ENCODE measurements around the gene SNTB2.
A peak's percentile ranks its signal among the peaks of the same experiment; 100 is the strongest.
"Not testable (repeated sequence)": the region's sequence is repeated elsewhere in the genome, so short reads cannot be mapped to it uniquely, and the experiment has no call there.

The SNTB2 gene

DNA sequence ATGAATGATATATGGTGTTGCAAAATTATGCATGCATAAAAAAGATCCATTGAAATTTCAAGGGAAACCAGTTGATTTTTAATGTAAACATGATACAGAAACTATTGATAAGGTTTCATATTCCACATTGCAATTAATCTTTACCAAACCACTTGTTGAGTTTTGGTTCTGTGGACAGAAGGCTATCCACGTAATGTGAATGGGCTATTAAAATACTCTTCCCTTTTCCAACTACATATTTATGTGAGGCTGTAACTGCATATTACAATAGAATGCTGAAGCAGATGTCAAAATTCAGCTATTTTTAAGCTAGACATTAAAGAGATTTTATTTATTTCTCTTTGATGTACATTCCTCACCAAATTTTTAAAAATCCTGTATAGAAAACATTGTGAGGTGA lies 90.4 kb downstream of the SNTB2 start:
- no peak for DNase-seq (ENCODE audit: extremely low read depth in 1 of 2, low read depth in 1 of 2)

GRCh38 chr16:69283851-69284250 lies 96.9 kb downstream of the SNTB2 start:
- DNase-seq (ENCODE audit: extremely low read depth in 1 of 2, low read depth in 1 of 2), result no peak

- DNase-seq (ENCODE audit: extremely low read depth in 1 of 2, low read depth in 1 of 2), result no peak
Measured at GRCh38 chr16:69285240-69285639, 98.3 kb downstream of the SNTB2 start.

DNA sequence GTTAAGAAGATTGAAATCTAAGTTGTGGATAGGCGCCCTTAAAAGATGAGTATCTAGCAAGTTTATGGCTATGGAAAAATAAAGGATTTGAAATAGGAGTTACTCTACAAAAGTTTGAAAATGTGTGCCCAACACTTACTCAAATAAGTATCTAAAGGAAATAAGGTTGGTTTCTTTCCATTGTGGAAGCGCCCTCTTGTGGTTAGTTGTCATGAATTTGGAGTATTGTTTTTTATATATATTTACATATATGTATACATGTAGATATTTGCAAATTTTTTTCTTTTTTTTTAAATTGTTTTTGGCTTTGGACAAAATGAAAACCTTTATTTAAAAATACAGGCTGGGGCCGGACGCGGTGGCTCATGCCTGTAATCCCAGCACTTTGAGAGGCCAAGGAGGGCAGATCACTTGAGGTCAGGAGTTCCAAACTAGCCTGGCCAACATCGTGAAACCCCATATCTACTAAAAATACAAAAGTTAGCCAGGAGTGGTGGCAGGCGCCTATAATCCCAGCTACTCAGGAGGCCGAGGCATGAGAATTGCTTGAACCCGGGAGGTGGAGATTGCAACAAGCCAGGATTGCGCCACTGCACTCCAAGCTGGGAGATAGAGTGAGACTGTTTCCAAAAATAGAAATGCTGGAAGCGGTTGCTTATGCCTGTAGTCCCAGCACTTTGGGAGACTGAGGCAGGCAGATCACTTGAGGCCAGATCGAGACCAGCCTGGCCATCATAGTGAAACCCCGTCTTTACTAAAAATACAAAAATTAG lies 100.2 kb downstream of the SNTB2 start:
- DNase-seq (ENCODE audit: extremely low read depth in 1 of 2, low read depth in 1 of 2), result peak in 1 of 2 donors; percentile 4

DNA sequence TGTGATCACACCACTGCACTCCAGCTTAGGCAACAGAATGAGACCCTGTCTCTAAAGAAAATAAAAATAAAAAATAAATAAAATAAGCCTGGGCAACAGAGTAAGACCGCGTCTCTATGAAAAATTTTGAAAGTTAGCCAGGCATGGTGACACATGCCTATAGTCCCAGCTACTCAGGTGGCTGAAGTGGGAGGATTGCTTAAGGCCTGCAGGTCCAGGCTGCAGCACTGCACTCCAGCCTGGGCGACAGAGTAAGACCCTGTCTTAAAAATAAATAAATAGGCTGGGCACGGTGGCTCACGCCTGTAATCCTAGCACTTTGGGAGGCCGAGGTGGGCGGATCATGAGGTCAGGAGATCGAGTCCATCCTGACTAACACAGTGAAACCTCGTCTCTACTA lies 104.7 kb downstream of the SNTB2 start:
- DNase-seq (ENCODE audit: extremely low read depth in 1 of 2, low read depth in 1 of 2), result not testable (repeated sequence)

DNA sequence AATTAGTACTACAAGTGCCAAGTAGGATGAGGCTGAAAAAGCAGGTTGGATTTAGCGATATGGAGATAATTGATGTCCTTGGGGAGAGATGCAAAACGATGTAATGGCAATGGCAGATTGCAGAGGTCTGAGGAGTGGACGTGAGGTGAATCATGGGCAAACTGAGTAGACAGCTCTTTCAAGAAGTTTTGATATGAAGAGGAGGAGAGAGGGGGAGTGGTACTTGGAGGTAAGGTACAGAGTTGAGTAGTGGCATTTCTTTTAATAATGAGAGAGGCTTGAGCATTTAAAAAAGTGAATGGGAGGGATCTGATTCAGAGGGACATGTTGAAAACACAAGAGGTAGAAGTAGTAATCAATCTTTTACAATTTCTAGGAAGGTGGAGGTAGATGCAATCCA lies 106.4 kb downstream of the SNTB2 start:
- no peak for DNase-seq (ENCODE audit: extremely low read depth in 1 of 2, low read depth in 1 of 2)

- DNase-seq (ENCODE audit: extremely low read depth in 1 of 2, low read depth in 1 of 2), result no peak
Measured at GRCh38 chr16:69294051-69294450, 107.1 kb downstream of the SNTB2 start.

GRCh38 chr16:69296771-69297170 lies 109.8 kb downstream of the SNTB2 start:
- not testable (repeated sequence) for DNase-seq (ENCODE audit: extremely low read depth in 1 of 2, low read depth in 1 of 2)

GRCh38 chr16:69298261-69298660 lies 111.3 kb downstream of the SNTB2 start:
- no peak for DNase-seq (ENCODE audit: extremely low read depth in 1 of 2, low read depth in 1 of 2)

GRCh38 chr16:69301187-69301586 lies 114.2 kb downstream of the SNTB2 start:
- no peak for DNase-seq (ENCODE audit: extremely low read depth in 1 of 2, low read depth in 1 of 2)

DNA sequence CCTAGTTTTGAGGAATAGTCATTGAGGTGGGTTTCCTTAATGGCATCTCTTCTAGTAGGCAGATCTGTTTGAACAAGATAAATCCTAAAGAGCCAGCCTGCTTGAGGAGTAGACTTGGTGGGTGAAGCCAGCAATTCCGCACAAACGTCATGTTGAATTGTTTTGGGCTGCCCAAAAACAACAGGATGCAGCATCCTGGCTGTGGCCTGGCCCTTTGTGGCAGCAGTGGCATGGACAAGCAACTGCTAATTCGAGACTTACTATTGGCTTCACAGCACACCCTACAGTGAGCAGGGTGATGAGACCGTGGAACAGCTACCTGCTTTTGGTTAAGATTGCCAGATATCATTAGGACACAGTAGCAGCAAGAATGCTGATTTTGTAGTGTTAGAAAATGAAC lies 114.9 kb downstream of the SNTB2 start:
- DNase-seq (ENCODE audit: extremely low read depth in 1 of 2, low read depth in 1 of 2), result no peak

DNA sequence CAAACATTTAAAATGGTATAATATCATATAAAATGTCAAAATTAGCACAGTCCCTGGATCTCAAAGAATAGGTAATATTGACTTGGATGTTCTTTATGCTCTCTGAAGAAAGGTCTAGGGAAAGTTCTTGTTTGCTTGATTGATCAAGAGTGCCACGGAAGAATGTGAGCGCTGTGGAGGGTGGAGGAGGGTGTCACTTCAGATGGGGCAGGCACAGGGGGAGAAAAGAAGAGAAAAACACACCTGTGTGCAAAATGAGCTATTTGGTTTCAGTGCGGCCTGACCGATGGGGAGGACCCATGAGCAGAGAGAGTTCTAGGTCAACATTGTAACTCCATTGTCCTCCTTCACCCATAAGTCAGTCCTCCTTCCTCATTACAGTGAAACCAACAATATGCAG lies 115.3 kb downstream of the SNTB2 start:
- DNase-seq (ENCODE audit: extremely low read depth in 1 of 2, low read depth in 1 of 2), result no peak

- DNase-seq (ENCODE audit: extremely low read depth in 1 of 2, low read depth in 1 of 2), result no peak
Measured at GRCh38 chr16:69306031-69306430, 119.1 kb downstream of the SNTB2 start.

- DNase-seq (ENCODE audit: extremely low read depth in 1 of 2, low read depth in 1 of 2), result no peak
Measured at GRCh38 chr16:69307091-69307490, 120.1 kb downstream of the SNTB2 start.

DNA sequence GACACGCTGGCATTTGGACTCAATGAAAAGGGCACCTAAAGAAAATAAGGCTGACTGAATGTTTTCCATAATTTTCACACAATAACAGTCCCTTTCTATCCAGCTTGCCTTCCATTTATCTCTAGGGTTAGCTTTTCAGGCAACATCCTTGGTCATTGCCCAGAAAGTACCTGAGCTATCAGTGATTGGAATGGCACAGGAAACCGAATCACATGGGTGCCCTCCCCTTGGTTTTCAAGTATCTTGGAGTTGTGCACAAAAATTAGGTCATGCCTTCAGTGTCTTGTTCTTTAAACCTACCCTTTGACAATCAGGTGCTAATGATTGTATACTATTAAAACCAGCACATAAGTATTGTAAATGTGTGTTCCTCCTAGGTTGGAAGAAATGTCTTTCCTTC lies 120.9 kb downstream of the SNTB2 start:
- DNase-seq (ENCODE audit: extremely low read depth in 1 of 2, low read depth in 1 of 2), result no peak

GRCh38 chr16:69309316-69309715 lies 122.4 kb downstream of the SNTB2 start:
- no peak for DNase-seq (ENCODE audit: extremely low read depth in 1 of 2, low read depth in 1 of 2)

DNA sequence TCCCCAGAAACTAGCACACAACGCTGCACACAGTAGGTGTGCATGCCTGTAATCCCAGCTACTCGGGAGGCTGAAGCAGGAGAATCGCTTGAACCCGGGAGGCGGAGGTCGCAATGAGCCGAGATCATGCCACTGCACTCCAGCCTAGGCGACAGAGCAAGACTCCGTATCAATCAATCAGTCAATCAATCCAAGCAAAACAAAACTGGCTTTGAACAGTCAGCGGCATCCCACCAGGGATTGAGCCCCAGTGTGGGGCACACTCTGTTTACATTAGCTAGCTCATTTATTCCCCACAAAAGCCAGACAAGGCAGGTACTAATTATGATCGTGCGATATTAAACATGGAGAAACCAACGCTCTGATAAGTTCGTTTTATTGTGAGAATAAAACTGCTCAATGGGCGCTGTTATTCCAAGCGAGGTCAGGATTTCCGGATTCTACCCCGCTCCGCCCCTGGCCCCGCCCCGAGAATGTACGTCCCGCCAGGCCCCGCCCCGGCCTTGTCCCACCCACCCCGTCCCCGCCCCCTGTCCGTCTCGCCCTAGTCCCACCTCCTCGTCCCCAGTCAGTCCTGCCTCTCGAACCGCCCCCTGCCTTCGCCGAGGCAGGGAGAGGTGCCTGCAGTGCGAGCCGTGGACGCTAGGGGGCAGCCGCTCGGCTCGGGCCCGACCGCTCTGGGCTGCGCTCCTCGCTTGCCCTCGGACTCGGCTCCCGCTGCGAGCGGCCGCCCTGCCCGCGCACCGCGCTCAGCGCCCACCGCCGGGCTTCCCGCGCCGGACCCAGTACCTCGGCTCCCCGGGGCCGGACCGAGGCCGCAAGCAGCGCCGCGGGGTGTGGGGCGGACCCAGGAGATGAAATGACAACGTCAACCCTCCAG lies 123.9 kb downstream of the SNTB2 start, which contains the start of gene VPS4A:
VPS4A (plus strand) TSS at position 698 of the 880 bp plus-strand sequence; CDS start at position 860, 162 bp downstream.
- DNase-seq (ENCODE audit: extremely low read depth in 1 of 2, low read depth in 1 of 2), result peak; percentile 90 to 97

DNA sequence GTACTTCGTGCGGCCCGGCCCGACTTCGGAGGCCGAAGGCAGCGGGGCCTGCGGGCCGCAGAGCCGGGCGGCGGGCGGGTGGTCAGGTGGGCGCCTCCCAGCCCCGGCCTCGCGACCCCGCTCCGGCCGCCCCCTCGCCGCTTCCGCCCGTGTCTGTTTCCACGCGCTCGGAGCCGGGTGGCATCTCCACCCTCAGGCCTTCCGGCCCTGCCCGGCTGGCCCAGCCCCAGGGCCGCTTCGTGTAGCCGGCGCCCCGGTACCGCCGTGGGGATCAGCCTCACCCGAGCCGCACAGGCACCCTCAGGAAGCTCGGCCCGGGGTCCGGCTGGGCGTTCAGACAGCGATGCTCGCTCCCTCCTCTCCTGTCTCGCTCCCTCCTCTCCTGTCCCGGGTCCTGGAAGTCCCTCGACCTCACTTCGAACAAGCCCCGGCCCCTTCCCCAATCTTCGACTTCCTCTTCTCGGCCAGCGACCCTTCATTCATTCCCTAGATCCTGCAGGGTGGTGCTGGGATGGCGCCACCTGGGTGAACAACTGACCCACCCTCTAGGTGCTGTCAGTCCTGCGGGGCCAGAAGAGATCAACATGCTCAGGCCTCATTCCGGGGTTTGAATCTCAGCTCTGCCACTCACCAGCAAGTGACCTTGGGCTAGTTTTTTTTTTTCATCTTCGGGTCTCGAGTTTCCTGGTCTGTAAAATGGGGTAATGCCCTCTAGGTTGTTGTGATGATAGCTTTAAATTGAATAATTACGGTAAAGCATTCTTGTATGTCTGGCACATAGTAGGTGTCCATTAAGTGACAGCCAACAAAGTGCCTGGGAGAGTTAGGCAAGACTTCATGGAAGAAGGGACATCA lies 124.8 kb downstream of the SNTB2 start:
- DNase-seq (ENCODE audit: extremely low read depth in 1 of 2, low read depth in 1 of 2), result peak in 1 of 2 donors; percentile 22

- DNase-seq (ENCODE audit: extremely low read depth in 1 of 2, low read depth in 1 of 2), result no peak
Measured at GRCh38 chr16:69313469-69313868, 126.5 kb downstream of the SNTB2 start.

DNA sequence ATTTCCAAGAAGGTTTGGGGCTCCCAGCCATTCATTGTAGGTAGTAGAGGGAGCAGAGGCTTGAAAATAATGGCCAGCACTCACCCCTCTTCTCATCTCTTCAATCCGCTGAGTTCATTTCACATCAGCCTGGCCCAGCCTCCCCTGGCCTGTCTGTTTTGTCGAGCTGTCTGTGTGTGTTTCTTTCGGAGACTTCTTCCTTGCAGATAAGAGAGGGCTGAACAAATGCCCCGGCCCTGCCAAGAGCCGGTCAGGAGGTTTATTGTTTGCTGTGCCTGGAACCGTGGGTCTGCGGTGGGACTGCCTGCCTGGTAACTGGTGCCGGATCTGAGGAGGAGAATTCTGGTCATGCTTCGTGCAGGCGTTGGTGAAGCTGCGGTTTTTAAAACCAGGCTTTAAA lies 127.6 kb downstream of the SNTB2 start:
- DNase-seq (ENCODE audit: extremely low read depth in 1 of 2, low read depth in 1 of 2), result no peak
